Heart right ventricle (tissue), 16 donors: ENCODE measurements around the gene CNEP1R1. TPM values are rescaled to one million over a fixed set of nuclear protein-coding genes. Genes with fewer than 3 reads are reported as not detected.
"Not testable (repeated sequence)": the region's sequence is repeated elsewhere in the genome, so short reads cannot be mapped to it uniquely, and the experiment has no call there.

Experiments used
- ATAC-seq, 8 donors: fragments of 200-7000 bp; cut with Tn5 transposase; one replicate each; pipeline ENCODE4 v1.9.1; 2020; ENCODE audit warnings: mild to moderate bottlenecking in 8 of 8, moderate library complexity in 8 of 8, moderate number of reproducible peaks in 1 of 8
- DNase-seq, 2 donors: peaks; one replicate each; pipeline ENCODE4 v3.0.0-alpha.2; 2020
- H3K27ac ChIP-seq, 10 donors: fragments of 200-600 bp; sonication (generic) in 2 of 10; one replicate each; pipeline versions ENCODE4 v1.5.0 to v1.8.0; 2020 to 2022; ENCODE audit warnings: mild to moderate bottlenecking in 3 of 10
- H3K27me3 ChIP-seq, 7 donors: fragments of 200-600 bp; one replicate each; pipeline ENCODE4 v1.8.0; 2021 to 2022; ENCODE audit warnings: mild to moderate bottlenecking in 2 of 7
- H3K36me3 ChIP-seq, 9 donors: fragments of 200-600 bp; sonication (generic) in 1 of 9; one replicate each; pipeline versions ENCODE4 v1.5.0 to v1.8.0; 2020 to 2022; ENCODE audit warnings: mild to moderate bottlenecking in 2 of 9
- H3K4me1 ChIP-seq, 9 donors: fragments of 200-600 bp; sonication (generic) in 1 of 9; one replicate each; pipeline versions ENCODE4 v1.5.0 to v1.8.0; 2020 to 2022; ENCODE audit warnings: mild to moderate bottlenecking in 4 of 9
- H3K4me3 ChIP-seq, 10 donors: fragments of 200-600 bp; sonication (generic) in 2 of 10; one replicate each; pipeline versions ENCODE4 v1.5.0 to v1.8.0; 2020 to 2022; ENCODE audit warnings: mild to moderate bottlenecking in 7 of 10, moderate library complexity in 2 of 10
- H3K9me3 ChIP-seq, 11 donors: fragments of 200-600 bp in 10 of 11; sonication (generic) in 2 of 11; one replicate each; pipeline versions ENCODE4 v1.5.0 to v1.8.0; 2013 to 2022; ENCODE audit warnings: mild to moderate bottlenecking in 2 of 11, control low read depth in 1 of 11, moderate library complexity in 1 of 11
- CTCF ChIP-seq, 9 donors: fragments of 200-600 bp; sonication (generic) in 2 of 9; IDR thresholded peaks; one replicate each; pipeline versions ENCODE4 v1.5.0 to v1.8.0; 2021 to 2022; ENCODE audit warnings: antibody characterized with exemption in 9 of 9, mild to moderate bottlenecking in 5 of 9, moderate library complexity in 1 of 9
- WGBS, 2 donors: extraction: QIAGEN DNeasy Blood & Tissue Kit; methylation state at CpG; one replicate each; pipeline ENCODE4 v1.1.7; 2013; ENCODE audit warnings: inconsistent platforms in 1 of 2; 5-methylcytosine and 5-hydroxymethylcytosine counted together
- intact Hi-C, 10 donors: fragments of 100-400 bp; cut with DNase I; formaldehyde crosslinking; loops; one replicate each; pipeline versions ENCODE4 v1.11.1 to v1.14.2; 2022
- polyA plus RNA-seq, 2 donors: library from polyadenylated mRNA; stranded (reverse); fragments of 200-250 nt; gene quantifications; one replicate each; pipeline ENCODE4 v1.2.3, GENCODE V29; 2013
- total RNA-seq, 10 donors: library from RNA; stranded (reverse); fragmentation: NEBNext Ultra II Directional in 3 of 10; extraction: Animal tissue kit (Norgen Biotek cat#: 25700) in 3 of 10; gene quantifications; one replicate each; pipeline versions ENCODE4 v1.2.1 to v1.2.4, GENCODE V29; 2021 to 2023
- donor health status: Arrhythmogenic right ventricular cardiomyopathy.
- donor health status: ischemic (EF 13 %, LVEDD 7.1; RV severe dilation, severe dysfunction).
- donor health status: healthy with polysubstance abuse.
- donor health status: DM: no; HTN: yes; CAD: no.
- donor health status: DM: no; HTN: no; CAD: no.
- donor health status: ischemic (EF 25% LVEDD 6.9; RV normal size, moderate dysfunction).
- donor health status: ischemic (EF 25% LVEDD 5.7; RV mildly dilated, moderate dysfunction).
- donor health status: healthy.
- donor health status: DM: yes; HTN: yes; CAD: no.
- donor health status: Ischemic cardiomyopathy.
- donor health status: ischemic (EF 35%, LVEDD 5.7; RV mildly dilated, moderate dysfunction).
- donor health status: nonischemic (EF 11% LVEDD 7.7; RV severe dilation, severe dysfunction).
- donor health status: DM: yes; HTN: yes; CAD: no.
- donor health status: PGD.
- donor health status: ischemic (EF 29% LVEDD 5.4; RV normal size, mild dysfunction).
- donor health status: nonischemic (EF 23%, LVEDD 6.1; RV moderate dilation, normal function).

CNEP1R1 gene
- total and polyA plus RNA-seq, 12 donors, result 9.7 to 22.4 (median 17.6) TPM

- Histone ChIP-seq H3K36me3 (no peaks in the 10 kb centered on the region), H3K4me3 (no peak overlapping the region), H3K9me3 (peaks cover 0 to 5% (median 0%) of the 10 kb centered on the region in 11 donors), H3K27me3 (no peaks in the 10 kb centered on the region), H3K27ac (no peak overlapping the region), H3K4me1 (no peaks in the 10 kb centered on the region)
- DNase-seq, result no peak
- TF ChIP-seq CTCF (IDR thresholded peaks at IDR 0.05), result no peak
- ATAC-seq, result no peak
- intact Hi-C loops, result no loop called here
- 91 to 95% methylated on average over 2 of the region's 2 CpGs for WGBS, 2 donors
Measured at GRCh38 chr16:50012182-50012581, 12.8 kb upstream of the CNEP1R1 start.

DNA sequence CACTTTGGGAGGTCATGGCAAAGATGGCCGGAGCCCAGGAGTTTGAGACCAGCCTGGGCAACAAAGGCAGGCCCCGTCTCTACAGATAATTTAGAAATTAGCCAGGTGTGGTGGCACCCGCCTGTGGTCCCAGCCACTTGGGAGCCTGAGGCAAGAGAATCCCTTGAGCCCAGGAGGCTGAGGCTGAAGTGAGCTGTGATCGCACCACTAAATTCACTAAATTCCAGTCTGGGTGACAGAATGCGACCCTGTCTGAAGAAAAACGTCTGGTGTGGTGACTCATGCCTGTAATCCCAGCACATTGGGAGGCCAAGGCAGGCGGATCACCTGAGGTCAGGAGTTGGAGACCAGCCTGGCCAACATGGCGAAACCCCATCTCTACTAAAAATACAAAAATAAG is 10.8 kb upstream of the CNEP1R1 start:
- H3K27me3 ChIP-seq, H3K4me3 ChIP-seq, intact Hi-C loops, H3K4me1 ChIP-seq, ATAC-seq, DNase-seq, H3K9me3 ChIP-seq, H3K36me3 ChIP-seq, H3K27ac ChIP-seq: not testable (repeated sequence)
- WGBS, 2 donors, result 73 to 81% methylated on average over 8 of the region's 8 CpGs

- ATAC-seq (no peak), DNase-seq (no peak)
- no peaks in the 10 kb centered on the region for H3K9me3 ChIP-seq
- H3K27me3 ChIP-seq, result peaks cover 0 to 5% (median 0%) of the 10 kb centered on the region in 7 donors
- intact Hi-C loops, result no loop called here
- no peak overlapping the region for H3K27ac ChIP-seq
- no peak for TF ChIP-seq CTCF (IDR thresholded peaks at IDR 0.05)
- H3K4me3 ChIP-seq, result no peak overlapping the region
- 92% methylated on average over 2 of the region's 2 CpGs for WGBS, 2 donors
- H3K4me1 ChIP-seq, result no peaks in the 10 kb centered on the region
- H3K36me3 ChIP-seq, result no peaks in the 10 kb centered on the region
Measured at GRCh38 chr16:50015631-50016030, 9.4 kb upstream of the CNEP1R1 start.

GRCh38 chr16:50017553-50017952 is 7.5 kb upstream of the CNEP1R1 start:
- WGBS, 2 donors, result 85 to 89% methylated on average over 9 of the region's 9 CpGs
- TF ChIP-seq CTCF (IDR thresholded peaks at IDR 0.05), result no peak
- Histone ChIP-seq H3K4me1 (no peaks in the 10 kb centered on the region), H3K27me3 (peaks cover 0 to 5% (median 0%) of the 10 kb centered on the region in 7 donors), H3K4me3 (no peak overlapping the region), H3K27ac (no peak overlapping the region), H3K9me3 (no peaks in the 10 kb centered on the region), H3K36me3 (no peaks in the 10 kb centered on the region)
- DNase-seq (no peak), ATAC-seq (no peak)
- intact Hi-C loops, result no loop called here

GRCh38 chr16:50021544-50021943 is 3.5 kb upstream of the CNEP1R1 start:
- H3K27ac ChIP-seq, result no peak overlapping the region
- DNase-seq, result no peak
- TF ChIP-seq CTCF (IDR thresholded peaks at IDR 0.05), result peak in 1 of 9 donors; percentile 10
- no peaks in the 10 kb centered on the region for H3K36me3 ChIP-seq
- intact Hi-C loops, result loop anchor here in 8 of 10 donors (5.0 to 10.0 kb wide), 8 partner anchors 191 to 786 kb away; partner anchors contain the start of gene BRD7 (in 1 of the 8)
- H3K4me1 ChIP-seq, result peaks cover 0 to 13% (median 9%) of the 10 kb centered on the region in 9 donors
- H3K4me3 ChIP-seq, result no peak overlapping the region
- WGBS, 2 donors, result 17 to 40% methylated on average over 2 of the region's 2 CpGs
- ATAC-seq, result no peak
- peaks cover 0 to 5% (median 0%) of the 10 kb centered on the region in 7 donors for H3K27me3 ChIP-seq
- H3K9me3 ChIP-seq, result no peaks in the 10 kb centered on the region
